HG02938 (cell line): Measurements from ENCODE around the gene FTL.
"Not testable (repeated sequence)": the region's sequence is repeated elsewhere in the genome, so short reads cannot be mapped to it uniquely, and the experiment has no call there.

Experiments
- ATAC-seq: cut with Tn5 transposase; IDR thresholded peaks from one replicate; pipeline ENCODE4 v1.9.1; 2021; ENCODE audit warnings: mild to moderate bottlenecking, moderate library complexity; ENCODE audit not compliant: unreplicated experiment

The FTL gene

DNA sequence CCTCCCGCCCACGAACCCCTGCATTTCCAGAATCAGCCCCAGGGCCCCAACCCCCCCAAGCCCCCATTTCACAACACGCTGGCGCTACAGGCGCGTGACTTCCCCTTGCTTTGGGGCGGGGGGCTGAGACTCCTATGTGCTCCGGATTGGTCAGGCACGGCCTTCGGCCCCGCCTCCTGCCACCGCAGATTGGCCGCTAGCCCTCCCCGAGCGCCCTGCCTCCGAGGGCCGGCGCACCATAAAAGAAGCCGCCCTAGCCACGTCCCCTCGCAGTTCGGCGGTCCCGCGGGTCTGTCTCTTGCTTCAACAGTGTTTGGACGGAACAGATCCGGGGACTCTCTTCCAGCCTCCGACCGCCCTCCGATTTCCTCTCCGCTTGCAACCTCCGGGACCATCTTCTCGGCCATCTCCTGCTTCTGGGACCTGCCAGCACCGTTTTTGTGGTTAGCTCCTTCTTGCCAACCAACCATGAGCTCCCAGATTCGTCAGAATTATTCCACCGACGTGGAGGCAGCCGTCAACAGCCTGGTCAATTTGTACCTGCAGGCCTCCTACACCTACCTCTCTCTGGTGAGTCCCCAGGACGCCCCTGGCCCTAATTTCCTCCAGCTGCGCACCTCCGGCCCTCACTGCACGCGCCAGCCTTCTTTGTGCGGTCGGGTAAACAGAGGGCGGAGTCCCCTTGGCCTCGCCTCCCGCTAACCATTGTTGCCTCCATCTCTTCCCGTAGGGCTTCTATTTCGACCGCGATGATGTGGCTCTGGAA, at the start of gene FTL:
Gene FTL (plus strand): TSS at position 270 of the 766 bp plus-strand sequence. CDS start 199 bp downstream, at position 469.
- ATAC-seq = peak; percentile 55

DNA sequence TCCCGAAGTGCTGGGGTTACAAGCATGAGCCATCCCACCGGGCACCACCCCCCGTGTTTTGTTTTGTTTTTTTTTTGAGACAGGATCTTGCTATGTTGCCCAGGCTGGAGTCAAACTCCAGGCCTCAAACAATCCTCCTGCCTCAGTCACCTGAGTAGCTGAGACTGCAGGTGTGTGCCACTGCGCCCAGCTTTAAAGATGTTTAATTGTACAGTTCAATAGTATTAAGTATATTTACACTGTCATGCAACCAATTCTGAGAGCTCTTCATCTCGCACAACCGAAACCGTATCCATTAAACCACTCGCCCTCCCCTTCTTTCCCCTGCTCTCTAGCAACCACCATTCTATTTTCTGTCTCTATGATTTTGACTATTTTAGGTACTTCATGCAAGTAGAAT, 49.4 kb upstream of the FTL start:
- ATAC-seq = no peak

DNA sequence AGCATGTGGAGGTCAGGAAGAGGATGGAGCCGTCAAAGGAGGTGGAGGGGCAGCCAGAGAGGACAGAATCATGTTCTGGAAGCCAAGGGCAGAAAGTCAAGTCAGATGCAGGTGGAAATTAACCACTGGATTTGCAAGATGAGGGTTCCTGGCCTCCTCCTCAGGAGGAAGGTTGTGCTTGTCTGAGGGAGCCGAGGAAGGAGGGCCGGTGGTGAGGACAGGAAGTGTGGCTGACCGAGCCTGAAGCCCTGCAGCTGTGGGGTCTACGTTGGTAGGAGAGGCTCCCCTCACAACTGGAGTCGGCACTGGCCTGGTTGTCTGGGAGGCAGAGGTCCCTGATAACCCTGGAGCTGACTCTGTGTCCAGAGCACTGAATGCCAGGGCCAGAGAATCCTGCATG, 47.0 kb upstream of the FTL start:
- ATAC-seq = no peak

DNA sequence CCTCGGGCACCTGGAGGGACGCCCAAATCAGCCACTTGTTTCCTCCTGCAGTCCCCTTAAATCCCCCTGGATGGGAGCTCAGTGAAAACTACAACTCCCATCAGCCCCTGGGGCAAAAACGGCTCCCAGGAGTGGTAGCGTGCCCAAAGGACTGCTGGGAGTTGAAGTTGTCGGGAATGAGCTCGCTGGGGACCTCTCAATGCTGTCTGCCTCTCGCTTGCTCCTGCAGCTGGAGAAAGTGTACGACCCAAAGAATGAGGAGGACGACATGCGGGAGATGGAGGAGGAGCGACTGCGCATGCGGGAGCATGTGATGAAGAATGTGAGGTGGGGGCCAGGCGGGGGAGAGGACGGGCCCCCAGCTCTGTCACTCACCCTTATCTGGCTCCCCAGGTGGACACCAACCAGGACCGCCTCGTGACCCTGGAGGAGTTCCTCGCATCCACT, 46.3 kb upstream of the FTL start:
- ATAC-seq = no peak

GRCh38 chr19:48919271-48919670, 45.8 kb upstream of the FTL start:
- not testable (repeated sequence) for ATAC-seq

DNA sequence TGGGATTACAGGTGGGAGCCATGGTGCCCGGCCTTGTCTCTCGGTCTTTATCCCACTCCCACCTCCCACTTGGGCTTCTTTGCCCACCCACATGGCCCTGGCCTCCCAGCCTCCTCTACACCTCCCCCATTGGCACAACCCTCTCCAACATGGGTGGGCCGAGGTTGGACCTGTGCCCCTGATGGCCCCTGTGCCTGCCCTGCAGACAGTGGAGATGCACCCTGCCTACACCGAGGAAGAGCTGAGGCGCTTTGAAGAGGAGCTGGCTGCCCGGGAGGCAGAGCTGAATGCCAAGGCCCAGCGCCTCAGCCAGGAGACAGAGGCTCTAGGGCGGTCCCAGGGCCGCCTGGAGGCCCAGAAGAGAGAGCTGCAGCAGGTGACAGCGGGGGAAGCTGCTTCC, 44.2 kb upstream of the FTL start:
- no peak for ATAC-seq

- ATAC-seq = no peak
These were observed 43.2 kb upstream of the FTL start for GRCh38 chr19:48921721-48922500.

DNA sequence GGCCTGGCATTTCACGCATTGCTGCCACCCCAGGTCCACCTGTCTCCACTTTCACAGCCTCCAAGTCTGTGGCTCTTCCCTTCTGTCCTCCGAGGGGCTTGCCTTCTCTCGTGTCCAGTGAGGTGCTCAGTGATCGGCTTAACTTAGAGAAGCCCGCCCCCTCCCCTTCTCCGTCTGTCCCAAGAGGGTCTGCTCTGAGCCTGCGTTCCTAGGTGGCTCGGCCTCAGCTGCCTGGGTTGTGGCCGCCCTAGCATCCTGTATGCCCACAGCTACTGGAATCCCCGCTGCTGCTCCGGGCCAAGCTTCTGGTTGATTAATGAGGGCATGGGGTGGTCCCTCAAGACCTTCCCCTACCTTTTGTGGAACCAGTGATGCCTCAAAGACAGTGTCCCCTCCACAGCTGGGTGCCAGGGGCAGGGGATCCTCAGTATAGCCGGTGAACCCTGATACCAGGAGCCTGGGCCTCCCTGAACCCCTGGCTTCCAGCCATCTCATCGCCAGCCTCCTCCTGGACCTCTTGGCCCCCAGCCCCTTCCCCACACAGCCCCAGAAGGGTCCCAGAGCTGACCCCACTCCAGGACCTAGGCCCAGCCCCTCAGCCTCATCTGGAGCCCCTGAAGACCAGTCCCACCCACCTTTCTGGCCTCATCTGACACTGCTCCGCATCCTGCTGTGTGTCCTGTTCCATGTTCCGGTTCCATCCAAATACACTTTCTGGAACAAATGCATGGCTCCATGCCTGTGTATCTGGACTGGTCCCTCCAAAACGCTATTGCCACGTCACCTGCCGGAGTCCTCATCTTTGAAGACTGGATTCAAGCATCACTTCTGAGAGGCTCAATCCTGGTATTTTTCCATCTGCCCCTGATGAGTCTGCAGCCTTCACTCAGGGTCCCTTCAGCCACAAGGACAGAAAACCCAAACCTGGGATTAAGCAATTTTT, 42.3 kb upstream of the FTL start:
- ATAC-seq = no peak

DNA sequence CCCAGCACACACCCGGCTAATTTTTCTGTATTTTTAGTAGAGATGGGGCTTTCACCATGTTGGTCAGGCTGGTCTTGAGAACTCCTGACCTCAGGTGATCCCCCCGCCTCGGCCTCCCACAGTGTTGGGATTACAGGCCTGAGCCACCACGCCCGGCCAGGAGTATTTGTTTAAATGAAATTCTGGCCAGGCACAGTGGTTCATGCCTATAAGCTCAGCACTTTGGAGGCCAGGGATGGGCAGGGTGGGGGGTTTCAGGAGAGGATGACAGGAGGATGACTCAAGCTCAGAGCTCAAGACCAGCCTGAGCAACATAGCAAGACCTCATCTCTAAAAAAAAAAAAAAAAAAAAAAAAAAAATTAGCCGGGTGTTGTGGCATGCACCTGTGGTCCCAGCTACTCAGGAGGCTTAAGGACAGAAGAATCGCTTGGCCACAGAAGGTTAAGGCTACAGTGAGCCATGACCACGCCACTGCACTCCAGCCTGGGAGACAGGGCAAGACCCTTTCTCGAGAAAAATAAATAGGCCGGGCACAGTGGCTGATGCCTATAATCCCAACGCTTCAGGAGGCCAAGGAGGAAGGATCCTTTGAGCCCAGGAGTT, 39.8 kb upstream of the FTL start:
- no peak for ATAC-seq

DNA sequence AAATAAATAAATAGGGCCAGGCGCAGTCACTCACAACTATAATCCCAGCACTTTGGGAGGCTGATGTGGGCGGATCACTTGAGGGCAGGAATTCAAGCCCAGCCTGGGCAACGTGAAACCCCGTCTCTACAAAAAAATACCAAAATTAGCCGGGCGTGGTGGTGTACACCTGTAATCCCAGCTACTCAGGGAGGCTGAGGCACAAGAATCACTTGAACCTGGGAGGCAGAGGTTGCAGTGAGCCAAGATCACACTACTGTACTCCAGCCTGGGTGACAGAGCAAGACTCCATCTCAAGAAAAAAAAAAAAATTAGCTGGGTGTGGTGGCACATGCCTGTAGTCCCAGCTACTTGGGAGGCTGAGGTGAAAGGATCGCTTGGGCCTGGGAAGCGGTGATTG, 39.2 kb upstream of the FTL start:
- ATAC-seq = not testable (repeated sequence)

- no peak for ATAC-seq
These were observed 38.2 kb upstream of the FTL start for GRCh38 chr19:48926909-48927308.

DNA sequence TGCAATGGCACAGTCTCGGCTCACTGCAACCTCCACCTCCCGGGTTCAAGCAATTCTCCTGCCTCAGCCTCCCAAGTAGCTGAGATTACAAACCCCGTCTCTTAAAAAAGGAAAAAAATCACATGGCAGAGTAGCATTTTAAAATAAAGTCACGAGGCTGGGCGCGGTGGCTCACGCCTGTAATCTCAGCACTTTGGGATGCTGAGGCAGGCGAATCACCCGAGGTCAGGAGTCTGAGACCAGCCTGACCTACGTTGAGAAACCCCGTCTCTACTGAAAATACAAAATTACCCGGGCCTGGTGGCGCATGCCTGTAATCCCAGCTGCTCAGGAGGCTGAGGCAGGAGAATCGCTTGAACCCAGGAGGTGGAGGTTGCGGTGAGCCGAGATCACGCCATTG, 37.4 kb upstream of the FTL start:
- ATAC-seq = not testable (repeated sequence)

DNA sequence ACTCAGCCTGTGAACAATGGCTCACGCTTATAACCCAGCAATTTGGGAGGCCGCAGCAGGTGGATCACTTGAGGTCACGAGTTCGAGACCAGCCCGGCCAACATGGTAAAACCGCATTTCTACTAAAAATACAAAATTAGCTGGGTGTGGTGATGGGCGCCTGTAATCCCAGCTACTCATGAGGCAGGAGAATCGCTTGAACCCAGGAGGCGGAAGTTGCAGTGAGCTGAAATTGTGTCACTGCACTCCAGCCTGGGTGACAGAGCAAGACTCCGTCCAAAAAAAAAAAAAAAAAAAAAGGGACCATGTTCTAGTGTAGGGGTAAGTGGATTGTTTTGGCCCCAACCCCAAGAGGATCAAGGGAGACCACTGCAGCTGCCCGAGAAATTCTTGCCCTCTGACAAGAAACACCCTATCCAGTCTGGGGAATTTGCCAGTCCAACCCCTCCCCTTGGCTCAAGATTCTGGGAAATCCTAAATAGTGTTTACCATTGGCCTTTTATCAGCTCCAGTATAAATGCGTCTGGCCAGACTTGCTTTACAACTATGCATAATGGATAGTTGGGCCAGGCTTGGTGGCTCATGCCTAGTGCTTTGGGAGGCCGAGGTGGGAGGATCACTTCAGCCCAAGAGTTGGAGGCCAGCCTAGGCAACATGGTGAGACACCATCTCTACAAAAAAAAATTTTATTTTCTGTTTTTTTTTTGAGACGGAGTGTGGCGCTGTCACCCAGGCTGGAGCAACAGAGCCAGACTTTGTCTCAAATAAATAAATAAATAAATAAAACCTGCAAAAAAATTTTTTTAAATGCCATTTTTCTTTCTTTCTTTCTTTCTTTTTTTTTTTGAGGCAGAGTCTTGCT, 36.7 kb upstream of the FTL start:
- ATAC-seq = no peak

- no peak for ATAC-seq
These were observed 31.7 kb upstream of the FTL start, which contains the start of gene DHDH for GRCh38 chr19:48933382-48933932. DHDH (plus strand) TSS chr19:48933699; CDS start chr19:48933722, 23 bp downstream.

DNA sequence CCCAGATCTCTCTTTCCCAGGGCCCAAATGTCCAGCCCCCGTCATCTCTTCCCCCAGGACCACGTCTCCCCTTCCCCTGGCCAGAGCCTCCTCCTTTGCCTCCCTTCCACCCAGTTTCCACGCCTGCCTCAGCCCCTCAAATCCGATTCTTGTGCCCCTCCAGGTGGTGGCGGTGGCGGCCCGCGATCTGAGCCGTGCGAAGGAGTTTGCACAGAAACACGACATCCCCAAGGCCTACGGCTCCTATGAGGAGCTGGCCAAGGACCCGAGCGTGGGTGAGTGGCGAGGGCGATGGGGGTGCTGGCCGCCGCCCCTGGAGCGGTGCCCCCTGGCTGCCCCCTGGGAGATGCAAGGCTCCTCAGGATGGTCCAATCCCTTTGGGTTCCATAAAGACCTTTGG, 30.3 kb upstream of the FTL start:
- no peak for ATAC-seq

DNA sequence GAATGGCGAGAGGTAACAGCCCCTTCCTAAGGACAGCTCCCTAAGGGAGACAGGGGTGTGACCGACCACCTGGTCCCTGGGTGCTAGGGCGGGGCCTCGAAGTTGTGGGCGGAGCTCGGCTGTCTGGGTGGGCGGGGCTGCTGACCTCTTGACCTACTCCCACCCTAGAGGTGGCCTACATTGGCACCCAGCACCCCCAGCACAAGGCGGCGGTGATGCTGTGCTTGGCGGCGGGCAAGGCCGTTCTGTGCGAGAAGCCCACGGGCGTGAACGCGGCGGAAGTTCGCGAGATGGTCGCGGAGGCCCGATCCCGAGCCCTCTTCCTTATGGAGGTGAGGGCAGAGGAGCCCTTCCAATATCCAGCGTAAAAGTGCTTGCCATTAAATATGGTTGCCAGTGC, 29.2 kb upstream of the FTL start:
- ATAC-seq = no peak

- ATAC-seq = no peak
These were observed 26.9 kb upstream of the FTL start for GRCh38 chr19:48938256-48938655.

- no peak for ATAC-seq
These were observed 24.2 kb upstream of the FTL start for GRCh38 chr19:48940902-48941301.

DNA sequence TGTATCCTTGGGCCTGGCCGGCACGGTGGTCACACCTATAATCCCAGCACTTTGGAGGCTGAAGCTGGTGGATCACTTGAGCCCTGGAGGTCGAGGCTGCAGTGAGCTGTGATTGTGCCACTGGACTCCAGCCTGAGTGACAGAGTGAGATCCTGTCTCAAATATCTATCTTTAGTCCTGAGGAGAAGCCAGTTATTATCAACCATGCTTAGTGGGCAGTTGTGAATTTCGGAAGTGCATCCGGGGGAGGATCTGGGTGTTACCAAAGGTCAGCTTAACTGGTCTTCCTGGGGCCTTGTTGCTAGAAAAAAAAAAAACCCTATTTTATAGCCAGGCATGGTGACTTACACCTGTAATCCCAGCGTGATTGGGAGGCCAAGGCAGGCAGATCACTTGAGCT, 22.0 kb upstream of the FTL start:
- ATAC-seq = no peak
